ENCODE data around the gene CLEC18B.

CLEC18B gene

DNA sequence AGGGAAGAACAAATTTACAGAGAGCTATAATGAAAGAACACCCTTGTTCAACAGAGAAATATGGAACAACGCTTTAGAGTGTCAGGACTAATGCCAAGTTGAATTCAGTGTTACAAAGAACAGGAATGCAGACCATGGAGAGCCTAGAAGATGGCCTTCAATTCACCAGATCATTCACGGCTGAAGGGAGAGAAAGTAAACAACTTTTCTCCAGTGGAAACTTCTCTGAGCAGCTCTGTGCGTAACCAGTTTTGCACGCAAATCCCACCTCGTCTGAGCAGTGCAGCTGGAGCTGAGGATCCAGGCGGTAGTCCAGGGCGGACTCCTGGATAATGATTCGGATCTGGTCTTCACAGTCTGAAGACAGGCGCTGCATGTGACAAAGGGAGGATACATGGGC, 40.5 kb upstream of the CLEC18B start:
- no peak for TF ChIP-seq TEAD4 (IDR thresholded peaks at IDR 0.05)
- TF ChIP-seq FOXM1 (IDR thresholded peaks at IDR 0.05; ENCODE audit: borderline replicate concordance, low read depth) = no peak
- no peak for TF ChIP-seq EP300 (IDR thresholded peaks at IDR 0.05; ENCODE audit: borderline replicate concordance)
- TF ChIP-seq MAX (IDR thresholded peaks at IDR 0.05) = no peak

DNA sequence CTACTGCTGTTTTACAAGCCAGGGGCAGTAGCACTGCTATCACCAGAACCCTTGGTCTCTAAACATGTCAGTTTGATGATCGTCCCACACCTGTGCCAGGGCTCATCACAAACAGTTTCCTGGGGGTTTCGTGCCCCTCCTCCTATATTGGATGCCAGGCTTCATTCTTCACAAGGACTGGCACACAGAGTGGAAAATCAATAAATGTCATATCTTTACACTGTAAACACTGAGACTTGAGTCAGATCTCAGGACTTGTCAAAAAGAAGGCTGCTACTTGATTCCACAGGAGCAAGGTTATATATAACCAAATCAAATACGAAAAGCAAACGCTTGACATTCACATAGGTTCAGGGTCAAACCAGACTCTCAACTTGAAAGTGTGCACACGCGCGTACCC, 39.3 kb upstream of the CLEC18B start:
- no peak for TF ChIP-seq EGR1 (IDR thresholded peaks at IDR 0.05)
- no peak for TF ChIP-seq TAF1 (IDR thresholded peaks at IDR 0.05; ENCODE audit: low read depth)
- TF ChIP-seq, protein P1, sequence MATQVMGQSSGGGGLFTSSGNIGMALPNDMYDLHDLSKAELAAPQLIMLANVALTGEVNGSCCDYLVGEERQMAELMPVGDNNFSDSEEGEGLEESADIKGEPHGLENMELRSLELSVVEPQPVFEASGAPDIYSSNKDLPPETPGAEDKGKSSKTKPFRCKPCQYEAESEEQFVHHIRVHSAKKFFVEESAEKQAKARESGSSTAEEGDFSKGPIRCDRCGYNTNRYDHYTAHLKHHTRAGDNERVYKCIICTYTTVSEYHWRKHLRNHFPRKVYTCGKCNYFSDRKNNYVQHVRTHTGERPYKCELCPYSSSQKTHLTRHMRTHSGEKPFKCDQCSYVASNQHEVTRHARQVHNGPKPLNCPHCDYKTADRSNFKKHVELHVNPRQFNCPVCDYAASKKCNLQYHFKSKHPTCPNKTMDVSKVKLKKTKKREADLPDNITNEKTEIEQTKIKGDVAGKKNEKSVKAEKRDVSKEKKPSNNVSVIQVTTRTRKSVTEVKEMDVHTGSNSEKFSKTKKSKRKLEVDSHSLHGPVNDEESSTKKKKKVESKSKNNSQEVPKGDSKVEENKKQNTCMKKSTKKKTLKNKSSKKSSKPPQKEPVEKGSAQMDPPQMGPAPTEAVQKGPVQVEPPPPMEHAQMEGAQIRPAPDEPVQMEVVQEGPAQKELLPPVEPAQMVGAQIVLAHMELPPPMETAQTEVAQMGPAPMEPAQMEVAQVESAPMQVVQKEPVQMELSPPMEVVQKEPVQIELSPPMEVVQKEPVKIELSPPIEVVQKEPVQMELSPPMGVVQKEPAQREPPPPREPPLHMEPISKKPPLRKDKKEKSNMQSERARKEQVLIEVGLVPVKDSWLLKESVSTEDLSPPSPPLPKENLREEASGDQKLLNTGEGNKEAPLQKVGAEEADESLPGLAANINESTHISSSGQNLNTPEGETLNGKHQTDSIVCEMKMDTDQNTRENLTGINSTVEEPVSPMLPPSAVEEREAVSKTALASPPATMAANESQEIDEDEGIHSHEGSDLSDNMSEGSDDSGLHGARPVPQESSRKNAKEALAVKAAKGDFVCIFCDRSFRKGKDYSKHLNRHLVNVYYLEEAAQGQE (IDR thresholded peaks at IDR 0.05; ENCODE audit: low read depth) = no peak
- TF ChIP-seq EP300 (IDR thresholded peaks at IDR 0.05; ENCODE audit: borderline replicate concordance) = no peak
- no peak for TF ChIP-seq CREB1 (IDR thresholded peaks at IDR 0.05; ENCODE audit: low read depth)
- TF ChIP-seq NFIC (IDR thresholded peaks at IDR 0.05) = no peak
- TF ChIP-seq FOXM1 (IDR thresholded peaks at IDR 0.05; ENCODE audit: borderline replicate concordance, low read depth) = no peak
- TF ChIP-seq RAD21 (IDR thresholded peaks at IDR 0.05; ENCODE audit: low read depth) = no peak
- TF ChIP-seq CEBPB (IDR thresholded peaks at IDR 0.05) = no peak
- TF ChIP-seq TCF12 (IDR thresholded peaks at IDR 0.05; ENCODE audit: low read depth) = no peak
- TF ChIP-seq TEAD4 (IDR thresholded peaks at IDR 0.05) = no peak
- no peak for TF ChIP-seq MAX (IDR thresholded peaks at IDR 0.05)
- TF ChIP-seq ZBTB7A (IDR thresholded peaks at IDR 0.05; ENCODE audit: low read depth) = no peak
- TF ChIP-seq YY1 (IDR thresholded peaks at IDR 0.05; ENCODE audit: low read depth) = no peak

DNA sequence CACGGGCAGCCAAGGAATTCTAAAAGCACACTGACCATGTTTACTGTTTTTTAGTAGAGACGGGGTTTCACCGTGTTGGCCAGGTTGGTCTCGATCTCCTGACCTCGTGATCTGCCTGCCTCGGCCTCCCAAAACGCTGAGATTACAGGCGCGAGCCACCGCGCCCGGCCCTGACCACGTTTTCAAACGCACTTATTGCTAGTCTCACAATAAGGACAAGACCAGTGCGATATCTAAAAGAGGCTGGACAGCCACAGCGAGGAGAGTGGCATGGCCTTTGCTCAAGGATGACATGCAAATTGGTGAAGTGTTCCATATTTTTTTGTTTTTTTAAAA, 35.0 kb upstream of the CLEC18B start:
- TF ChIP-seq TEAD4 (IDR thresholded peaks at IDR 0.05) (no peak), YY1 (IDR thresholded peaks at IDR 0.05; ENCODE audit: low read depth) (no peak), NFIC (IDR thresholded peaks at IDR 0.05) (no peak), CEBPB (IDR thresholded peaks at IDR 0.05) (no peak), CREB1 (IDR thresholded peaks at IDR 0.05; ENCODE audit: low read depth) (no peak), TAF1 (IDR thresholded peaks at IDR 0.05; ENCODE audit: low read depth) (no peak), TCF12 (IDR thresholded peaks at IDR 0.05; ENCODE audit: low read depth) (no peak), MAX (IDR thresholded peaks at IDR 0.05) (no peak), RAD21 (IDR thresholded peaks at IDR 0.05; ENCODE audit: low read depth) (no peak)

GRCh38 chr16:74455619-74456289, 34.5 kb upstream of the CLEC18B start:
- TF ChIP-seq EGR1 (IDR thresholded peaks at IDR 0.05) (no peak), FOXM1 (IDR thresholded peaks at IDR 0.05; ENCODE audit: borderline replicate concordance, low read depth) (no peak), MAX (IDR thresholded peaks at IDR 0.05) (no peak)

GRCh38 chr16:74455213-74455612, 33.9 kb upstream of the CLEC18B start:
- TF ChIP-seq CEBPB (IDR thresholded peaks at IDR 0.05) (no peak), YY1 (IDR thresholded peaks at IDR 0.05; ENCODE audit: low read depth) (no peak), TCF12 (IDR thresholded peaks at IDR 0.05; ENCODE audit: low read depth) (no peak), USF1 (IDR thresholded peaks at IDR 0.05) (no peak), TEAD4 (IDR thresholded peaks at IDR 0.05) (no peak), EP300 (IDR thresholded peaks at IDR 0.05; ENCODE audit: borderline replicate concordance) (no peak), ZBTB7A (IDR thresholded peaks at IDR 0.05; ENCODE audit: low read depth) (no peak), FOXM1 (IDR thresholded peaks at IDR 0.05; ENCODE audit: borderline replicate concordance, low read depth) (no peak), EGR1 (IDR thresholded peaks at IDR 0.05) (no peak), TAF1 (IDR thresholded peaks at IDR 0.05; ENCODE audit: low read depth) (no peak), RAD21 (IDR thresholded peaks at IDR 0.05; ENCODE audit: low read depth) (no peak), NFIC (IDR thresholded peaks at IDR 0.05) (no peak), CREB1 (IDR thresholded peaks at IDR 0.05; ENCODE audit: low read depth) (no peak), MAX (IDR thresholded peaks at IDR 0.05) (no peak)
- TF ChIP-seq, protein P1 (IDR thresholded peaks at IDR 0.05; ENCODE audit: low read depth) = no peak

All from Ishikawa (cell line).